Activated CD8-positive, alpha-beta T cell treated with anti-CD3 and anti-CD28 coated beads, Interleukin-2, amount 10 ng/mL, durations not matched to agents 7 days and 5 days (primary cell): ENCODE measurements around the gene DLX3. TPM values are rescaled to one million over a fixed set of nuclear protein-coding genes. Genes with fewer than 3 reads are reported as not detected.
"Not testable (repeated sequence)": the region's sequence is repeated elsewhere in the genome, so short reads cannot be mapped to it uniquely, and the experiment has no call there.

Experiments
- ATAC-seq: fragments of 150-1000 bp; cut with Tn5 transposase; one replicate; pipeline ENCODE4 v1.10.0; 2021; ENCODE audit warnings: moderate library complexity
- CTCF ChIA-PET: fragments of 350-600 bp; sonication (Branson Sonifier 250); formaldehyde crosslinking; loops from one replicate; lab custom pipeline; 2021; ENCODE audit warnings: antibody characterized with exemption; lab: Charles Lee
- POLR2A ChIA-PET: fragments of 350-600 bp; sonication (Branson Sonifier 250); formaldehyde crosslinking; loops from one replicate; lab custom pipeline; 2021; ENCODE audit warnings: antibody characterized with exemption; lab: Charles Lee
- DNase-seq: peaks from one replicate; pipeline ENCODE4 v3.0.0-alpha.2; 2020
- H3K27ac Mint-ChIP-seq: one replicate; pipeline ENCODE4 v1.8.0; 2021; ENCODE audit warnings: mild to moderate bottlenecking, mixed read lengths
- H3K27me3 Mint-ChIP-seq: one replicate; pipeline ENCODE4 v1.8.0; 2021; ENCODE audit warnings: low read depth, mixed read lengths
- H3K36me3 Mint-ChIP-seq: one replicate; pipeline ENCODE4 v1.8.0; 2021; ENCODE audit warnings: low read depth, mixed read lengths
- H3K4me1 Mint-ChIP-seq: one replicate; pipeline ENCODE4 v1.8.0; 2021; ENCODE audit warnings: low read depth, mixed read lengths
- H3K4me3 Mint-ChIP-seq: one replicate; pipeline ENCODE4 v1.8.0; 2021; ENCODE audit warnings: mild to moderate bottlenecking, mixed read lengths
- H3K9me3 Mint-ChIP-seq: one replicate; pipeline ENCODE4 v1.8.0; 2022; ENCODE audit warnings: mixed read lengths; ENCODE audit not compliant: insufficient read depth
- total RNA-seq, 2 experiments: library from RNA; stranded (reverse); gene quantifications; one replicate each; pipeline ENCODE4 v1.2.3, GENCODE V29; 2021

Gene DLX3
- total RNA-seq: not detected

DNA sequence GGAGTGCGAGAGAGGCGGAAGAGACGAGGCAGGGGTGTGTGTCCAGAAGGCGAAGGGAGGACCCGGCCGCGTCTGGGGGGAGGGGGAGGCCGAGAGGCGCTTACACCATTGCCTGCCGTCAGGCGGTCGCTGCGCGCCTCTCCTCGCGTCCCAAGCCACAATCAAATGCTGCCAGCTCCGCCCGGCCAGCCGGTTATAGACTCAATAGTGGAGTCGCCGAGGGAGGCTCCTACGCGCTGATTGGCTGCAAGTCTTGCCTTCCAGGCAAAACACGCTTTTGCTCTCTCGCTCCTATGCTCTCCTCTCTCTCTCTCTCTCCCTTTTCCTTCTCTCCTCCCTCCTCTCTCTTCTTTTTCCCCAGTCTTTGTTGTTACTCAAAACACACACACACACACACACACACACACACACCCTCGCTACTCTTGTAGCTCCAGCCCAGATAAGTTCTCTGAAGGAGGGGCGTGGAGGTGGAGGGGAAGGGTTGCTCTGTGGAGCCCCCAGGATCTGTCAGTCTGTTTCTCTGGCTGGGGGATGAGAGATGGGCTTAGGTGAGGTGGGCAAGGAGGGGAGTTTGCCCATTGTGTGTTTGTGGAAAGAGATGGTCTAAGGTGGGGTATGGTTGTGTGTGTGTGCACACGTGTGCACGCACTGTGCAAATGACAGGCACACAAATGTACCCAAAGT lies at the start of gene DLX3:
Gene DLX3, minus strand, starts transcription at position 170 of the 684 bp plus-strand sequence. CDS start 226 bp downstream, outside the sequence.
- no peaks in the 10 kb centered on the region for H3K36me3 Mint-ChIP-seq
- peaks cover 69% of the 10 kb centered on the region for H3K27me3 Mint-ChIP-seq
- H3K27ac Mint-ChIP-seq: no peak within 1 kb of the TSS
- peaks cover 32% of the 10 kb centered on the region for H3K4me1 Mint-ChIP-seq
- ATAC-seq (no peak), DNase-seq (no peak)
- no peaks in the 10 kb centered on the region for H3K9me3 Mint-ChIP-seq
- ChIA-PET CTCF (interaction anchor here (1.0 to 7.7 kb wide), 12 partner anchors 13 to 425 kb away, joined by 3 to 194 read pairs (median 5); partner anchors contain the start of gene PDK2), POLR2A (no interaction called here)
- peak within 1 kb of the TSS; percentile 61 for H3K4me3 Mint-ChIP-seq

DNA sequence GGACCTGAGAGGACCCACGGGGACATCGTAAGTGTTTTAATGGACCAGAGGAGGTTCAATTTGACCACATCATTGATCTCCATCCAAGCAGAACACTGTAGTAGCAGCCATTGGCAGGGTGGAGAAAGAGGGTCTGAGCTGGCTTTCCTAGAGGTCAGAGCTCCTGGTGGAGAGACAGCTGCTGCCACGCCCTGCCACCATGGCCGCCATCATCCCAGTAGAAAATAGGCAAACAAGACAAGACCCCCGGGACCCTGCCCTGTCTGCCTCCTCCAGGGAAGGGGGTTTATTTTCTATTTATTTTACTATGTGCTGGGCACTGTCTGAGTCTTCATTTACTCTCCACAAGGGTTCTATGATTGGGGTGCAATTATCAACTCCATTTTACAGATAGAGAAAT lies 49.5 kb upstream of the DLX3 start:
- no peak overlapping the region for H3K4me3 Mint-ChIP-seq
- no peak for ATAC-seq
- peaks cover 17% of the 10 kb centered on the region for H3K27me3 Mint-ChIP-seq
- no peak overlapping the region for H3K27ac Mint-ChIP-seq
- H3K4me1 Mint-ChIP-seq: peaks cover 9% of the 10 kb centered on the region
- DNase-seq: no peak
- H3K36me3 Mint-ChIP-seq: no peaks in the 10 kb centered on the region
- no peaks in the 10 kb centered on the region for H3K9me3 Mint-ChIP-seq
- CTCF ChIA-PET: interaction anchor here (1.2 kb wide), 1 partner anchor 92 kb away, joined by 3 read pairs; no protein-coding TSS in a partner anchor
- POLR2A ChIA-PET: no interaction called here

DNA sequence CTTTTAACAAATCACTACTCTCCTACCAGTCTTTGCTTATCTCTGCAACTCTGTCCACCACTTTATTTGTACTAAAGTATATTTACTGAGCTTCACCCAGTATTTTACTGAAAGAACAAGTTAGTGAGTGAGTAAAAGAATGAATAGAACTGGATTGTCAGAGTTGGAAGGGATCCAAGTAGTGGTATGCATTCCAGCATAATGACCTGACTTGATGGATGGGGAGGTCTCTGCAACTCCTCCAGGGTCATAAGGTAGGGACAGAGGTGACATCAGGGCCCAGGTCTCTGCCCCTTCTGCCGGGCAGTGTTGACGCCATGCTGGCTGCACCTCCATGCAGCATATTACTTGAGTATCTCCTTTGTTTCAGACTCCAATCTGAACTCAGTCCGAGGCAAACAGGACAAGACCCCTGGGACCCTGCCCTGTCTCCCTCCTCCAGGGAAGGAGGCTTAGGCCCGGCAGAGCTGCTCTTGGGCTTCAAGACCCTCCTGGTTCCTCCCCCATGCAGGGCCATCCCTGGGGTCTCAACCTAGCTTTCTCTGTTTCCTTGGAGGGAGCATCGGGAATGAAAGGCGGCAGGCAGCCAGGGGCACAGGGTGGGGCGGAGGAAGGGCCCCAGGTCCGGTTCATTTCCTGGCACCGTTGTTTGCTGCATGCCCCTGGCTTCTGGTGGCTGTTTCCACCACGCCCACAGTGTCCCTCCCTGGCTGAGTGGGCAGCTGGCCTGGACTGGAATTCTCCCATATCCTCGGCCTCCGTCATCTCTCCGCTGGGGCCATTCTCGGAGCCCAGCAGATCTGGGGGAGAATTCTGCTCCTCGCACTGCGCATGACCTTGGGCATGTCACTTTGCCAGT lies 48.5 kb upstream of the DLX3 start:
- no peak overlapping the region for H3K4me3 Mint-ChIP-seq

DNA sequence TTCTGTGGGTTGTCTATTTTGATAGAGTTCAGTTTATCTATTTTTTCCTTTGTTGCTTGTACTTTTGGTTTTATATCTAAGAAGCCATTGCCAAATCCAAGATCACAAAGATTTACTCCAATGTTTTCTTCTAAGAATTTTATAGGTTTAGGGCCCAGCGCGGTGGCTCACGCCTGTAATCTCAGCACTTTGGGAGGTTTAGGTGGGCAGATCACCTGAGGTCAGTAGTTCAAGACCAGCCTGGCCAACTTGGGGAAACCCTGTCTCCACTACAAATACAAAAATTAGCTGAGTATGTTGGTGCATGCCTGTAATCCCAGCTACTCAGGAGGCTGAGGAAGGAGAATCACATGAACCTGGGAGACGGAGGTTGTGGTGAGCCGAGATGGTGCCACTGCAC lies 47.2 kb upstream of the DLX3 start:
- Mint-ChIP-seq H3K4me3 (no peak overlapping the region), H3K4me1 (no peaks in the 10 kb centered on the region), H3K36me3 (no peaks in the 10 kb centered on the region), H3K27me3 (peaks cover 14% of the 10 kb centered on the region), H3K27ac (no peak overlapping the region), H3K9me3 (no peaks in the 10 kb centered on the region)
- POLR2A ChIA-PET: no interaction called here
- ATAC-seq (no peak), DNase-seq (no peak)
- CTCF ChIA-PET: no interaction called here

More for the DNA sequence above, 48.5 kb upstream of the DLX3 start:
- no peak overlapping the region for H3K27ac Mint-ChIP-seq
- no peak for ATAC-seq
- H3K27me3 Mint-ChIP-seq: peaks cover 14% of the 10 kb centered on the region
- ChIA-PET CTCF (interaction anchor here (1.2 kb wide), 1 partner anchor 91 kb away, joined by 3 read pairs; no protein-coding TSS in a partner anchor), POLR2A (no interaction called here)
- no peaks in the 10 kb centered on the region for H3K36me3 Mint-ChIP-seq
- no peak for DNase-seq
- no peaks in the 10 kb centered on the region for H3K9me3 Mint-ChIP-seq
- H3K4me1 Mint-ChIP-seq: peaks cover 5% of the 10 kb centered on the region

DNA sequence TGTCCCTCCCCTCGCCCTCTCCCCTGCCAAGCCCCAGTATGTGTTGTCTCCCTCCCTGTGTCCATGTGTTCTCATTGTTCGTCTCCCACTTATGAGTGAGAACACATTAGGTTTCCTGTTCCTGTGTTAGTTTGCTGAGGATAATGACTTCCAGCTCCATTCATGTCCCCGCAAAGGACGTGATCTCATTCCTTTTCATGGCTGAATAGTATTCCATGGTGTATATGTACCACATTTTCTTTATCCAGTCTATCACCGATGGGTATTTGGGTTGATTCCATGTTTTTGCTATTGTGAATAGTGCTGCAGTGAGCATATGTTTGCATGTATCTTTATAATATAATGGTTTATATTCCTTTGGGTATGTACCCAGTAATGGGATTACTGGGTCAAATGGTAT lies 45.5 kb upstream of the DLX3 start:
- H3K9me3 Mint-ChIP-seq, DNase-seq, ATAC-seq, H3K27ac Mint-ChIP-seq, H3K4me1 Mint-ChIP-seq, H3K4me3 Mint-ChIP-seq, H3K36me3 Mint-ChIP-seq, POLR2A ChIA-PET: not testable (repeated sequence)
- peaks cover 19% of the 10 kb centered on the region for H3K27me3 Mint-ChIP-seq
- CTCF ChIA-PET: interaction anchor here (1.0 to 1.8 kb wide), 3 partner anchors 8 to 54 kb away, joined by 3 to 4 read pairs (median 3); no protein-coding TSS in a partner anchor

DNA sequence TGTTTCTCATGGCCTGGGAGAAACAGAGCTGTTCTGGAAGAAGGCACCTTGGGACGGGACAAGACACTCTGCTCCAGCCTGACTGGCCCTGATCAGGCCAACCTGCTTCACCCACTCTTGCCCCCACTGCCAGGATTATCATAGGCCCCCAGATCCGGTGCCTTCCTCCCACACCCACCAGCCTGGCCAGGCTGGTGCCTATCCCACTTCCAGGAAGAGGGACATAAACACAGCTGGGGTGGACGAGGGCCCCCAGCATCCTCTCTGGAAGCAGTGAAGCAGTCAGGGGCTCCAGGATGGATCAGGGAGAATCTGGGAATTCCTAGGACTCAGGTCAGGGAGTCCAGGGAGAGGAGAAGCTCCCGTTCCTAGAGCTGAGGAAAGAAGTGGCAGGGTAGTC lies 44.0 kb upstream of the DLX3 start:
- Mint-ChIP-seq H3K27ac (no peak overlapping the region), H3K4me3 (no peak overlapping the region), H3K36me3 (no peaks in the 10 kb centered on the region), H3K27me3 (peaks cover 25% of the 10 kb centered on the region), H3K4me1 (no peaks in the 10 kb centered on the region), H3K9me3 (no peaks in the 10 kb centered on the region)
- no peak for ATAC-seq
- no peak for DNase-seq
- CTCF ChIA-PET: interaction anchor here (1.6 kb wide), 1 partner anchor 12 kb away, joined by 4 read pairs; no protein-coding TSS in a partner anchor
- POLR2A ChIA-PET: no interaction called here

DNA sequence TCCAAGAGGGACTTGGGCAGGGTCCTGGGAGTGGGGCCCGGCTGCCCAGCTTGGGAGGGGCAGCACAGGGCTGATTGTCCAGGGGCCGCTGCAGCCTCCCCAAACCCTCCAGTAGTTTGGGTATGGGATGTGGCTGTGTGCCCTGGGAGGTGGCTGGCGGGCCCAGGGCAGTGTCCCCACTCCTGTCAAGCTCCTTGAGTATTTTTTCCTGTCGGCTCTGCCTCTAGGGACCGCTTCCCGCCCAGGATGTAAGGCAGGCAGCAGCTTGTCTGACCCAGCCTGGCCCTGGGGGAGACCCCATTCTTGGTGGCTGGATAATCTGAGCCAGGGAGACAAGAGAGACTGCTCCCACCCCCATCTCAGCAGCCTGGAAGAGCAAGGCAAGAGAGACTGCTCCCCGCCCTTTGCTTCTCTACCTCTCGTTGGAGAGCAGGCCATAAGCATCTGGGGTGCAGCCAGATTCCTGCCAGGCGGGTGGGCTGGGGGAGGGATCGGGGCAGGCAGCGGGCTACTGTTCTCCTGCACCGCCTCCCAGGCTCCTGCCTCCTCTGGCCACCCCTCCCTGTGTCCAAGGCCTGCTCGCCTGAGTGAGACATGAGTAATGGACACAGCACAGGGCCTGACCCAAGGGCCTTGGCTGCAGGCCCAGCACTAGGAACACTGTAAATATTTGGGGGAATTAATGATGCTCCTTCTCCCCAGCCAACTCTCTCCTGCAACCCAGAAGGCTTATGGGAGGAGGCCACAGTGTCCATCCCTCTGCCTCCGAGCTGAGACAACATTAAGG lies 42.5 kb upstream of the DLX3 start:
- no peaks in the 10 kb centered on the region for H3K9me3 Mint-ChIP-seq
- CTCF ChIA-PET: no interaction called here
- no peak for ATAC-seq
- no peaks in the 10 kb centered on the region for H3K4me1 Mint-ChIP-seq
- H3K27me3 Mint-ChIP-seq: peaks cover 30% of the 10 kb centered on the region
- no peak for DNase-seq
- no peak overlapping the region for H3K4me3 Mint-ChIP-seq
- no peaks in the 10 kb centered on the region for H3K36me3 Mint-ChIP-seq
- POLR2A ChIA-PET: no interaction called here
- no peak overlapping the region for H3K27ac Mint-ChIP-seq

DNA sequence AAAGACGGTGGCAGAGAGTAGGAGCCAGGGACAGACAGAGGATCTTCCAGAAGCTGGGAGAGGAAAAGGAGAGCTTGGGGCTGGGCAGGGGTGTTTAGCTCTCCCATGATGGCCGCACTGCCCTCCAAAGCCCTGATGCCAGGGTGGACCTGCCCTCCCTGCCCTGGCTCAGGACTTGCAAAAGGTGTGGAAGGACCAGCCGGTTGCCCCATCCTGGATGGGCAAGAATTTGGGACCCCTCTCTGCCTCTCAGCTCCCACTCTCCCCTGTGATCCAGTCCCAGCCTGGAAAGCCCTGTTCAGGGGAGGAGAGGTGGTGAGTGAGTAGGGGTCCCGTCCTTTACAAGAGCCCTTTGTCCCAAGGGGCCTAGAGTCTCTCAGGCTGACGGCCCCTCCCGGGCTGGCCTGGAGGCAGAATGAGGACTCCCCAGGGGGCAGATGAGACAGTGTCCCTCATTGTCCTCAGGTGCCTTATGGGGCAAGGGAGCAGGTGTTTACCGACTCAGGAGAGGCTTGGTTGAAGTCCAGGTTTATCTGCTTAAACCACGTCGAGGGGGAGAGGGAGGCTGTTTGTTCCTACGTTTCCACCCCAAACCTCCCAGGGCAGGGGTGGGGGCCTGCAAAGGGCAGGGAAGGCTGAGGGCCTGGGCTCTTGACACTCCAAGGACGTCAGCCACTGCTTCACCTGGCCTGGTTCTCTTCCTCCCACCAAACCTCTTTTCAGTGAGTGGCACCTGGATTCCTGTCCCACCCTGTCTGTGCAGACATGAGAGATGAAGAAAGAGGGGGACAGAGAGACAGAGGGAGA lies 41.6 kb upstream of the DLX3 start:
- POLR2A ChIA-PET: no interaction called here
- Mint-ChIP-seq H3K27me3 (peaks cover 32% of the 10 kb centered on the region), H3K9me3 (no peaks in the 10 kb centered on the region), H3K36me3 (no peaks in the 10 kb centered on the region), H3K4me3 (no peak overlapping the region), H3K27ac (no peak overlapping the region), H3K4me1 (no peaks in the 10 kb centered on the region)
- ATAC-seq (no peak), DNase-seq (no peak)
- CTCF ChIA-PET: interaction anchor here (1.3 to 2.0 kb wide), 2 partner anchors 10 to 51 kb away, joined by 5 to 8 read pairs; no protein-coding TSS in a partner anchor

DNA sequence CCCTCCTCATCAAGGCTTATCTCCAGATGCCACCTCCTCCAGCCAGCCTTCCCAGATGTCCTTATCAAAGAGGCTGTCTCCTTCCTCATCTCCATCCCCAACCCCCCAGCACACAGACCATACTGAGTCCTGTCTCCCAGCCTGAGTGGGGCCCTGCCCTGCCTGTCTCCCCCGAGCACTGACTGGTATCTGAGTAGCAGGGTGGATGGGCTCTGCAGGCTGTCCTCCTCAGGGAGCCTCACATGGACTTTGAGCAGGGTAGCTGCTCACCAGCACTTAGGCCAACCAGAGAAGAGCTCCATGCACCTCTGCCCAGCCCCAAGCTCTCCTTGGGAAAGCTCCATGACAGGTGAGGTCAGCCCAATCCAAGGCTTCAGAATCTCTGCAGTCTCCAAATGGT lies 40.9 kb upstream of the DLX3 start:
- POLR2A ChIA-PET: no interaction called here
- DNase-seq (no peak), ATAC-seq (no peak)
- Mint-ChIP-seq H3K4me1 (no peaks in the 10 kb centered on the region), H3K27me3 (peaks cover 36% of the 10 kb centered on the region), H3K27ac (no peak overlapping the region), H3K36me3 (no peaks in the 10 kb centered on the region), H3K9me3 (no peaks in the 10 kb centered on the region), H3K4me3 (no peak overlapping the region)
- CTCF ChIA-PET: interaction anchor here (1.1 to 2.0 kb wide), 3 partner anchors 10 to 52 kb away, joined by 3 to 8 read pairs (median 5); no protein-coding TSS in a partner anchor

DNA sequence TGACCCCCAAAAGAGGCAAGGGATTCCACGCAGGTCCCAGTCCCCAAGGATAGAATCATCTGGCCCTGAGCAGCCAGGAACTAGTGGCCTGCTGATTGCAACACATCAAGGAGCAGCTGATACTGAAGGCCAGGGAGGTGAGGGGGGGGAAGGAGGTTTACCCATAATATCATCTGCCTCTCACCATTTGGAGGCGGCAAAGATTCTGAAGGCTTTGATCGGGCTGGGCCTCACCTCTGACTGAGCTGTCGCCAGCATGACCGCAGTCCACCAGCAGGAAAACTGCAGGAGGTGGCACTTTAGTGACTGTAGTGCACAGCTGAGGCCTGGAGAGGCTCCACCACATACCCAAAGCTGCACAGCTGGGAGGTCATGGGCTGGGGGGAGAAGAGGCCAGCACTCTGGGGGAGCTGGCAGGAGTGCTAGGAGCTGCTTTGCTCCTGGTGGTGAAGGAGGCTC lies 40.4 kb upstream of the DLX3 start:
- Mint-ChIP-seq H3K36me3 (no peaks in the 10 kb centered on the region), H3K4me1 (no peaks in the 10 kb centered on the region), H3K27me3 (peaks cover 37% of the 10 kb centered on the region), H3K27ac (no peak overlapping the region), H3K4me3 (no peak overlapping the region), H3K9me3 (no peaks in the 10 kb centered on the region)
- DNase-seq (no peak), ATAC-seq (no peak)
- ChIA-PET CTCF (interaction anchor here (1.1 to 2.0 kb wide), 3 partner anchors 9 to 52 kb away, joined by 3 to 8 read pairs (median 5); no protein-coding TSS in a partner anchor), POLR2A (no interaction called here)
